ENCODE data around the gene SMIM36. TPM values are rescaled to one million over a fixed set of nuclear protein-coding genes. Genes with fewer than 3 reads are reported as not detected.

SMIM36 gene
- total RNA-seq, 2 experiments from 2014 or later: not detected

- H3K4me3 ChIP-seq (ENCODE audit: low read depth, low read length, poor library complexity, severe bottlenecking): no peak overlapping the region
- no peaks in the 10 kb centered on the region for H3K79me2 ChIP-seq (ENCODE audit: insufficient read depth, low read depth, low read length)
- BruUV-seq (replicated peaks): no TSS peak
- DNase-seq (ENCODE audit: low spot score): no peak
- no peak overlapping the region for H3K27ac ChIP-seq (ENCODE audit: low read depth, low read length, poor library complexity, severe bottlenecking)
- no peaks in the 10 kb centered on the region for H3K9me2 ChIP-seq (ENCODE audit: insufficient read depth, low read length)
- peaks cover 27% of the 10 kb centered on the region for H3K4me1 ChIP-seq (ENCODE audit: insufficient read depth, low read length, poor library complexity, severe bottlenecking)
- H4K20me1 ChIP-seq (ENCODE audit: insufficient read depth, low read length): no peaks in the 10 kb centered on the region
- intact Hi-C loops (cut with micrococcal nuclease; ENCODE audit: unreplicated experiment): no loop called here
- no peak overlapping the region for H3K4me2 ChIP-seq (ENCODE audit: low read length)
- POLR2A ChIA-PET: interaction anchor here (0.7 kb wide), 1 partner anchor 1908 kb away, joined by 4 read pairs; no protein-coding TSS in a partner anchor
- H2AFZ ChIP-seq (ENCODE audit: low read length): no peak overlapping the region
- no peak for TF ChIP-seq EZH2phosphoT487 (IDR thresholded peaks at IDR 0.05; ENCODE audit: borderline replicate concordance, low read depth, low read length)
- CTCF ChIA-PET (ENCODE audit: unreplicated experiment): no interaction called here
- H3K9me3 ChIP-seq (ENCODE audit: low read length): no peaks in the 10 kb centered on the region
- no peaks in the 10 kb centered on the region for H3K36me3 ChIP-seq (ENCODE audit: insufficient read depth, low read length)
These were observed 68.8 kb downstream of the SMIM36 start for GRCh38 chr17:55442462-55442861.

GRCh38 chr17:55441544-55441943 is 69.7 kb downstream of the SMIM36 start:
- no peak overlapping the region for H3K4me2 ChIP-seq (ENCODE audit: low read length)
- H3K9me2 ChIP-seq (ENCODE audit: insufficient read depth, low read length): no peaks in the 10 kb centered on the region
- POLR2A ChIA-PET: no interaction called here
- BruUV-seq (replicated peaks): no TSS peak
- no peaks in the 10 kb centered on the region for H3K79me2 ChIP-seq (ENCODE audit: insufficient read depth, low read depth, low read length)
- H3K9me3 ChIP-seq (ENCODE audit: low read length): no peaks in the 10 kb centered on the region
- H4K20me1 ChIP-seq (ENCODE audit: insufficient read depth, low read length): no peaks in the 10 kb centered on the region
- no peak for DNase-seq (ENCODE audit: low spot score)
- CTCF ChIA-PET (ENCODE audit: unreplicated experiment): no interaction called here
- no peak overlapping the region for H2AFZ ChIP-seq (ENCODE audit: low read length)
- peaks cover 35% of the 10 kb centered on the region for H3K4me1 ChIP-seq (ENCODE audit: insufficient read depth, low read length, poor library complexity, severe bottlenecking)
- intact Hi-C loops (cut with micrococcal nuclease; ENCODE audit: unreplicated experiment): no loop called here
- TF ChIP-seq EZH2phosphoT487 (IDR thresholded peaks at IDR 0.05; ENCODE audit: borderline replicate concordance, low read depth, low read length) (no peak), CTCF (conservative IDR thresholded peaks at IDR 0.05; ENCODE audit: low read length) (no peak)
- H3K27ac ChIP-seq (ENCODE audit: low read depth, low read length, poor library complexity, severe bottlenecking): no peak overlapping the region
- H3K4me3 ChIP-seq (ENCODE audit: low read depth, low read length, poor library complexity, severe bottlenecking): no peak overlapping the region
- no peaks in the 10 kb centered on the region for H3K36me3 ChIP-seq (ENCODE audit: insufficient read depth, low read length)

- TF ChIP-seq EZH2phosphoT487 (IDR thresholded peaks at IDR 0.05; ENCODE audit: borderline replicate concordance, low read depth, low read length): no peak
- no peak for TF ChIP-seq CTCF (conservative IDR thresholded peaks at IDR 0.05; ENCODE audit: low read length)
- Histone ChIP-seq H3K9me2 (ENCODE audit: insufficient read depth, low read length) (no peaks in the 10 kb centered on the region), H3K9me3 (ENCODE audit: low read length) (no peaks in the 10 kb centered on the region), H3K79me2 (ENCODE audit: insufficient read depth, low read depth, low read length) (no peaks in the 10 kb centered on the region), H3K4me3 (ENCODE audit: low read depth, low read length, poor library complexity, severe bottlenecking) (no peak overlapping the region), H3K36me3 (ENCODE audit: insufficient read depth, low read length) (no peaks in the 10 kb centered on the region), H2AFZ (ENCODE audit: low read length) (no peak overlapping the region; the same call in 1 of the 2 replicates), H4K20me1 (ENCODE audit: insufficient read depth, low read length) (no peaks in the 10 kb centered on the region), H3K4me2 (ENCODE audit: low read length) (no peak overlapping the region), H3K4me1 (ENCODE audit: insufficient read depth, low read length, poor library complexity, severe bottlenecking) (peaks cover 46% of the 10 kb centered on the region), H3K27ac (ENCODE audit: low read depth, low read length, poor library complexity, severe bottlenecking) (no peak overlapping the region)
- no TSS peak for BruUV-seq (replicated peaks)
- intact Hi-C loops (cut with micrococcal nuclease; ENCODE audit: unreplicated experiment): no loop called here
- POLR2A ChIA-PET: interaction anchor here (0.7 to 0.8 kb wide), 3 partner anchors 17 to 81 kb away, joined by 3 to 4 read pairs (median 3); no protein-coding TSS in a partner anchor
- CTCF ChIA-PET (ENCODE audit: unreplicated experiment): no interaction called here
- DNase-seq (ENCODE audit: low spot score): no peak
These were observed 70.9 kb downstream of the SMIM36 start for GRCh38 chr17:55440391-55440790.
